ENCODE results near the gene DICER1.

DNA sequence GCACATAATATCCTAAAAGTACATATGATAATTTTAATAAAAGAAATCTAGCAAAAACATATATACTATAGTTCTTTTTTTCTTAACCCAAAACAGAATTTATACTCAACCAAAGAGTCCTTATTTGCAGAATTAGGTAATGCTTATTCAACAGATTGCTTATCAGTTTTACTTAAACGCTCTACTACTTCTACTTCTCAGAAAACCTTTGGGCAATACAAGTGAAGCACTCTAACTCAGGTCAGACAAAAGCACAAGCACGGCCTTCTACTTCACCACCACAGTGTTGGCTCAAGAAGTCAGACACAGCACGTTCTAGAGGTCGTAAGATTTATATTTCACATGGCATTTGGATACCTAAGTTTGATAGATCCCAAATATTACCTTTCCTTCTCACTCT, 29.2 kb downstream of the DICER1 start:
- TF ChIP-seq, protein P1, sequence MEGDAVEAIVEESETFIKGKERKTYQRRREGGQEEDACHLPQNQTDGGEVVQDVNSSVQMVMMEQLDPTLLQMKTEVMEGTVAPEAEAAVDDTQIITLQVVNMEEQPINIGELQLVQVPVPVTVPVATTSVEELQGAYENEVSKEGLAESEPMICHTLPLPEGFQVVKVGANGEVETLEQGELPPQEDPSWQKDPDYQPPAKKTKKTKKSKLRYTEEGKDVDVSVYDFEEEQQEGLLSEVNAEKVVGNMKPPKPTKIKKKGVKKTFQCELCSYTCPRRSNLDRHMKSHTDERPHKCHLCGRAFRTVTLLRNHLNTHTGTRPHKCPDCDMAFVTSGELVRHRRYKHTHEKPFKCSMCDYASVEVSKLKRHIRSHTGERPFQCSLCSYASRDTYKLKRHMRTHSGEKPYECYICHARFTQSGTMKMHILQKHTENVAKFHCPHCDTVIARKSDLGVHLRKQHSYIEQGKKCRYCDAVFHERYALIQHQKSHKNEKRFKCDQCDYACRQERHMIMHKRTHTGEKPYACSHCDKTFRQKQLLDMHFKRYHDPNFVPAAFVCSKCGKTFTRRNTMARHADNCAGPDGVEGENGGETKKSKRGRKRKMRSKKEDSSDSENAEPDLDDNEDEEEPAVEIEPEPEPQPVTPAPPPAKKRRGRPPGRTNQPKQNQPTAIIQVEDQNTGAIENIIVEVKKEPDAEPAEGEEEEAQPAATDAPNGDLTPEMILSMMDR (IDR thresholded peaks at IDR 0.05): no peak
- no peak for TF ChIP-seq NR3C1 (CRISPR knock-in tag; conservative IDR thresholded peaks at IDR 0.05; ENCODE audit: low read depth)
